GM12892 (cell line): ENCODE measurements around the gene APOBEC3H.

ENCODE experiments used
- POLR2A ChIP-seq: IDR thresholded peaks from 2 replicates; pipeline ENCODE4 v1.6.1; 2011; ENCODE audit warnings: low read depth, low read length, control low read depth
- POLR2AphosphoS5 ChIP-seq: IDR thresholded peaks from 2 replicates; pipeline ENCODE4 v1.6.1; 2011; ENCODE audit warnings: low read depth, low read length, control low read depth
- TAF1 ChIP-seq: IDR thresholded peaks from 2 replicates; pipeline ENCODE4 v1.6.1; 2011; ENCODE audit warnings: low read depth, mild to moderate bottlenecking, control low read depth, low read length, borderline replicate concordance

- TF ChIP-seq POLR2AphosphoS5: no peak; the same call in 1 of the 2 replicates
- no peak for TF ChIP-seq TAF1
- TF ChIP-seq POLR2A: no peak
Observed at GRCh38 chr22:39152024-39152510, 55.0 kb downstream of the APOBEC3H start.
